ENCODE results near the gene RPTOR.

- TF ChIP-seq, protein P1, sequence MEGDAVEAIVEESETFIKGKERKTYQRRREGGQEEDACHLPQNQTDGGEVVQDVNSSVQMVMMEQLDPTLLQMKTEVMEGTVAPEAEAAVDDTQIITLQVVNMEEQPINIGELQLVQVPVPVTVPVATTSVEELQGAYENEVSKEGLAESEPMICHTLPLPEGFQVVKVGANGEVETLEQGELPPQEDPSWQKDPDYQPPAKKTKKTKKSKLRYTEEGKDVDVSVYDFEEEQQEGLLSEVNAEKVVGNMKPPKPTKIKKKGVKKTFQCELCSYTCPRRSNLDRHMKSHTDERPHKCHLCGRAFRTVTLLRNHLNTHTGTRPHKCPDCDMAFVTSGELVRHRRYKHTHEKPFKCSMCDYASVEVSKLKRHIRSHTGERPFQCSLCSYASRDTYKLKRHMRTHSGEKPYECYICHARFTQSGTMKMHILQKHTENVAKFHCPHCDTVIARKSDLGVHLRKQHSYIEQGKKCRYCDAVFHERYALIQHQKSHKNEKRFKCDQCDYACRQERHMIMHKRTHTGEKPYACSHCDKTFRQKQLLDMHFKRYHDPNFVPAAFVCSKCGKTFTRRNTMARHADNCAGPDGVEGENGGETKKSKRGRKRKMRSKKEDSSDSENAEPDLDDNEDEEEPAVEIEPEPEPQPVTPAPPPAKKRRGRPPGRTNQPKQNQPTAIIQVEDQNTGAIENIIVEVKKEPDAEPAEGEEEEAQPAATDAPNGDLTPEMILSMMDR (IDR thresholded peaks at IDR 0.05), result no peak; the same call in 1 of the 2 replicates
- TF ChIP-seq POLR2AphosphoS5 (IDR thresholded peaks at IDR 0.05; ENCODE audit: low read depth, low read length) (no peak), REST (IDR thresholded peaks at IDR 0.05; ENCODE audit: insufficient read depth in 1 of 2, low read depth in 2 of 2, low read length in 1 of 2) (no peak)
Measured at GRCh38 chr17:80899402-80900268, 355.0 kb downstream of the RPTOR start.
